ENCODE results near the gene CHRNA9.

DNA sequence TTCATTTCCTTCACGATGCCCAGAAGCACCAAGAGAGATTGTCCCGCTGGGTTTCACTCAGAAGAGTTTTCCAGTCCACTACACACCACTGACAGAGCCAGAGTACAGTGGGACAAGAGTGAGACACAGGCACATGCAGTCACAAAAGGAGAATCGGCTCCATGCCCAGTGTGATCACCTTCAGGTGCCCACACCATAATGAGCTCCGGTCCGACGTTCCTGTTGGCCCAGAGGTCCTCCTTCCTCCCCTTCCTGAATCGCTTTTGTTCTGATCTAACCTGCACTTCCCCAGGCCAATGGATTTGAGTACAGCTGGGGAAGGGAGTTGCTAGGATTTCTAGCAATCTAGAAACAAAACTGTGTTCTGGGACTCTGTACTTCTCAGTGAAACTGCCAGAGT, 4.6 kb upstream of the CHRNA9 start:
- TF ChIP-seq, protein P1, sequence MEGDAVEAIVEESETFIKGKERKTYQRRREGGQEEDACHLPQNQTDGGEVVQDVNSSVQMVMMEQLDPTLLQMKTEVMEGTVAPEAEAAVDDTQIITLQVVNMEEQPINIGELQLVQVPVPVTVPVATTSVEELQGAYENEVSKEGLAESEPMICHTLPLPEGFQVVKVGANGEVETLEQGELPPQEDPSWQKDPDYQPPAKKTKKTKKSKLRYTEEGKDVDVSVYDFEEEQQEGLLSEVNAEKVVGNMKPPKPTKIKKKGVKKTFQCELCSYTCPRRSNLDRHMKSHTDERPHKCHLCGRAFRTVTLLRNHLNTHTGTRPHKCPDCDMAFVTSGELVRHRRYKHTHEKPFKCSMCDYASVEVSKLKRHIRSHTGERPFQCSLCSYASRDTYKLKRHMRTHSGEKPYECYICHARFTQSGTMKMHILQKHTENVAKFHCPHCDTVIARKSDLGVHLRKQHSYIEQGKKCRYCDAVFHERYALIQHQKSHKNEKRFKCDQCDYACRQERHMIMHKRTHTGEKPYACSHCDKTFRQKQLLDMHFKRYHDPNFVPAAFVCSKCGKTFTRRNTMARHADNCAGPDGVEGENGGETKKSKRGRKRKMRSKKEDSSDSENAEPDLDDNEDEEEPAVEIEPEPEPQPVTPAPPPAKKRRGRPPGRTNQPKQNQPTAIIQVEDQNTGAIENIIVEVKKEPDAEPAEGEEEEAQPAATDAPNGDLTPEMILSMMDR (IDR thresholded peaks at IDR 0.05; ENCODE audit: low read length), result no peak
- TF ChIP-seq EZH2 (optimal IDR thresholded peaks at IDR 0.05; ENCODE audit: low read depth, low read length), result no peak
- no peak for TF ChIP-seq EZH2phosphoT487 (IDR thresholded peaks at IDR 0.05; ENCODE audit: low read length)

All from MM.1S (cell line).